Fibroblast of pulmonary artery (primary cell): ENCODE results near the gene PRDX6.

Experiments used
- DNase-seq: peaks from one replicate; pipeline ENCODE4 v3.0.0-alpha.2; 2010; ENCODE audit warnings: low read depth
- H3K4me3 ChIP-seq: replicated peaks from 2 replicates; pipeline ENCODE4 v1.5.1; 2011; ENCODE audit warnings: low read depth, mild to moderate bottlenecking, control low read depth, low read length, moderate library complexity
- CTCF ChIP-seq: IDR thresholded peaks from 2 replicates; pipeline ENCODE4 v1.5.1; 2011; ENCODE audit warnings: mild to moderate bottlenecking, control low read depth, low read length, inconsistent platforms; ENCODE audit errors: missing control alignments

PRDX6 gene

DNA sequence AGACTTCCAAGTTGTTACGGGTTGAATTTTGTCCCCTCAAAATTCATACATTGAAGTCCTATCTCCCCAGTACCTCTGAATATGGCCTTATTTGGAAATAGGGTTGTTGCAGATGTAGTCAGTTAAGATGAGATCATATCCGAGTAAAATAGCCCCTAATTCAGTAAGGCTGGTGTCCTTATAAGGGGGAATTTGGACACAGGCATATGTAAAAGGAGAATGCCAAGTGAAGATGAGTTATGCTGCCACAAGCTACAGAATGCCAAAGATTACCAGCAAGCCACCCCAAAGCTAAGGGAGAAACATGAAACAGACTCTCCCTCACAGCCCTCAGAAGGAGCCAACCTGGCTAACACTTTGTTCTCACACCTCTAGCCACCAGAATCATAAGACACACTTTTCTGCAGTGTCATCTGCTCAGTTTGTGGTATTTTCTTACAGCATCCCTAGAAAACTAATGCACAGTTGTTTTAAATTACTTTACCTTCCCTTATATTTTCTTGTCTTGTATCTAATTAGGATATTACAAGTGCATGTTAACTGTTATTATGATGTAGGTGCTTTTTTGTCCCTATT is 43.3 kb upstream of the PRDX6 start:
- H3K4me3 ChIP-seq = no peak overlapping the region
- DNase-seq = no peak
- TF ChIP-seq CTCF = no peak

DNA sequence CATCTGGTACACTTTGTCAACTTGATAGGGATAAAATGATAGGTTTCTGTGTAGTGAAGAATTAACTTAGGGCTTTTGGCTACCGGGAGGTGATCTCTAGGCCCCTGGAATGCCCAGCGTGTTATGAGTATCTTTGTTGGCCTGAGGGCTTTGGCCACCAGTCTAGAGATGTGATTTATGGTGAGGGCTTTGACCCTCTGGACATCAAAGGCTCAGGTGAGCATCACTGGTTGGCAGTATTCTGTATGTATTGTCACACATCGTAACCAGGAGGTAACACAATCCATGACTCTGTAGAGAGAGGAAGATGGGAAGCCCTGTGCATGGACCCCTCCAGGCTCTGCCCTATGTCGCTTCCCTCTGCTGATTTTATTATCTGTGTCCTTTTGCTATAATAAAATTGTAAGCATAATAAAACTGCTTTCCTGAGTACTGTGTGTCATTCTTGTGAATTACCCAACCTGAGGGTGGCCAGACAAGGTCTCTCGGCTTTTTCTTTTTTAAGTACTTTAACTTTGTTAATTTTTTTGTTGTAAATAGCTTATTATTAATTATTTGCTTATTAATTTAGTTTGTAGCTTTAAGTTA is 40.2 kb upstream of the PRDX6 start:
- DNase-seq = no peak
- no peak overlapping the region for H3K4me3 ChIP-seq
- TF ChIP-seq CTCF = no peak

- H3K4me3 ChIP-seq = no peak overlapping the region
- no peak for DNase-seq
- no peak for TF ChIP-seq CTCF
These were observed 38.5 kb upstream of the PRDX6 start for GRCh38 chr1:173438675-173439074.

DNA sequence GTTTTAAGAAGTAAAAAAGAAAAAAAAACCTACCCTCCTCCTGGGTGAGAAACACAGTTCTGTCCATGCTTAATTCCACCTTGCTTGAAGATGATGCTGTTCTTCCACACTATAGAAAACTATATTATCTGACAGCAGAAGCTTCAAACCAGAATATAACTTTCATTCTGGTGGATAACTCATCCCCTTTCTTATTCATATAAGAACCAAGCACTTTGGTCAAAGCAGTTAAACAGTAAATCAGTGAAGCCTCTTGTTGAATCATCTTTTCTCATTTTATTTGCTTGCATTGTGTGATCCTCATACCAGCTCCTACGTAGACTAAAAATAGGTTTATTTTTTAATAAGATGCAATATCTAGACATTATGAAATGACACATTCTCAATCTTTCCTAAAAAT is 36.7 kb upstream of the PRDX6 start:
- TF ChIP-seq CTCF = no peak
- no peak for DNase-seq
- H3K4me3 ChIP-seq = no peak overlapping the region

DNA sequence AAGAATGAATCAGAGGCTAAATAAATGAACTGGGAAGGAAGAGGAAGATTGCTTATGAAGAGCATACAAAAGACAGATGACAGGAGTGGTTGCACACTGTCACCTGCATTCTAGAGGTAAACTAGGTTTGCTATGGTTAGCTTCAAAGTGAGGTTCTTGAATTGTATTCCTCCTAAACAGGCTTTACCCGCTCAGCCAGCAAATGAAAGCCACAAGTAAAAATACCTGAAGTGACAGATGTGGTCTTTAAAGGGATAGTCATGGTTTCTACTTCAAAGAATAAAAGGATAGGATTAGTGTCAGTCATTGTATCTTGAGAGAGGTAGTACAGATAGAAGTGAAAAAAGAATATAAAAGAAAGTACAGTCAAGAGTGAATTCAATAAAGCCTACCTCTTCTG is 32.4 kb upstream of the PRDX6 start:
- no peak for DNase-seq
- no peak overlapping the region for H3K4me3 ChIP-seq
- no peak for TF ChIP-seq CTCF

DNA sequence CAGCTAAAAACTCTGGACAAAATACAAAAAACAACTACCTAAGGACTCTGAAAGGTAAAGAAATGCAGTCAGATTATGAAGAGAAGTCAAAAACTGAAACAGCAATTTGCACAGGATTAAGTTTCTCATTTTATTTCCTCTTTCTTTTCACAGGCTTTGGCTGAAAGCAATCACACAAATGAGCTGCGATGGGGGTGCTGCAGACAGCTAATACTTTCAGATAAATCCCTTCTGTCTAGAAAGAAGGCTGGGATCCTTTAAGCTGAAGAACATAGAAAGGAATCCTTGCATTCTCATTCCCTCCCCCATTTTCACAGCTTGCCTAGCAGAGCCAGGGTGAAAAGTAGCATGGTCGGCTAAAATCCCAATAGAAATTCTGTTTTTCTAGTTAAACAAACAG is 32.0 kb upstream of the PRDX6 start:
- TF ChIP-seq CTCF = no peak
- H3K4me3 ChIP-seq = no peak overlapping the region

GRCh38 chr1:173445656-173446055 is 31.5 kb upstream of the PRDX6 start:
- DNase-seq = no peak
- no peak overlapping the region for H3K4me3 ChIP-seq
- TF ChIP-seq CTCF = no peak

More for the DNA sequence above, 32.0 kb upstream of the PRDX6 start:
- DNase-seq = no peak
